Transverse colon (tissue), 4 donors: ENCODE results near the gene TNFSF8. TPM values are rescaled to one million over a fixed set of nuclear protein-coding genes. Genes with fewer than 3 reads are reported as not detected.

Experiments
- DNase-seq: peaks from one replicate; pipeline ENCODE4 v3.0.0-alpha.2; 2019
- H3K27ac ChIP-seq, 4 donors: fragments of 200-600 bp; sonication (generic); 2 replicates each; pipeline ENCODE4 v1.5.1; 2016 to 2018; ENCODE audit warnings: inconsistent platforms in 4 of 4
- H3K27me3 ChIP-seq: fragments of 200-600 bp; sonication (generic); 2 replicates; pipeline ENCODE4 v1.5.1; 2017; ENCODE audit warnings: inconsistent platforms
- H3K36me3 ChIP-seq, 4 donors: fragments of 200-600 bp; sonication (generic); 2 replicates each; pipeline ENCODE4 v1.5.1; 2017 to 2019; ENCODE audit warnings: inconsistent platforms in 4 of 4
- H3K4me1 ChIP-seq, 4 donors: fragments of 200-600 bp; sonication (generic); 2 replicates each; pipeline ENCODE4 v1.5.1; 2017 to 2020; ENCODE audit warnings: inconsistent platforms in 4 of 4
- H3K4me3 ChIP-seq, 4 donors: fragments of 200-600 bp; sonication (generic); 1 replicate in 1 of 4; 2 replicates in 3 of 4; pipeline versions ENCODE4 v1.5.1 to v1.6.1; 2017 to 2019; ENCODE audit warnings: inconsistent platforms in 4 of 4
- H3K9me3 ChIP-seq, 2 donors: fragments of 200-600 bp; sonication (generic); 2 replicates each; pipeline ENCODE4 v1.5.1; 2017 to 2019; ENCODE audit warnings: inconsistent platforms in 2 of 2
- EP300 ChIP-seq: sonication (generic); formaldehyde crosslinking; IDR thresholded peaks from one replicate; pipeline ENCODE4 v1.6.1; 2017; ENCODE audit warnings: antibody characterized with exemption, low read depth
- POLR2A ChIP-seq: fragments of 450-650 bp; IDR thresholded peaks from one replicate; pipeline ENCODE4 v1.6.1; 2016; ENCODE audit warnings: antibody characterized with exemption, mild to moderate bottlenecking, moderate library complexity
- POLR2AphosphoS5 ChIP-seq, 3 donors: sonication (generic); formaldehyde crosslinking; IDR thresholded peaks; one replicate each; pipeline ENCODE4 v1.6.1; 2016; ENCODE audit warnings: antibody characterized with exemption in 3 of 3
- WGBS, 2 donors: methylation state at CpG; one replicate each; pipeline ENCODE4 v1.1.5; 2018; ENCODE audit warnings: low coverage in 1 of 2; 5-methylcytosine and 5-hydroxymethylcytosine counted together
- in situ Hi-C, 4 donors: fragments of 200-750 bp; cut with MboI; loops; one replicate each; pipeline versions ENCODE4 v1.15.0 to v1.15.1; 2017; ENCODE audit warnings: low sequenced_read_pairs in 3 of 4, low pct_ligation_motif_present in 1 of 4, low pct_unique_long_range_greater_than_20kb in 1 of 4
- intact Hi-C: fragments of 100-400 bp; cut with DNase I; formaldehyde crosslinking; loops from one replicate; pipeline ENCODE4 v1.15.1; 2023; ENCODE audit warnings: low total_unique reads
- total RNA-seq, 4 donors: library from RNA; depleted of rRNA; stranded (reverse); fragments of >200 nt; gene quantifications; one replicate each; pipeline ENCODE4 v1.1.0, GENCODE V29; 2016
- TF ChIP-seq, protein P1 (sequence below), 5 experiments: fragments of 200-600 bp in 3 of 5; fragments of 450-650 bp in 2 of 5; sonication (generic) in 3 of 5; IDR thresholded peaks; 1 replicate in 2 of 5; 2 replicates in 3 of 5; pipeline ENCODE4 v1.5.1; 2016 to 2017; ENCODE audit warnings: antibody characterized with exemption in 5 of 5, inconsistent platforms in 3 of 5, mild to moderate bottlenecking in 2 of 5, moderate library complexity in 1 of 5

The TNFSF8 gene
- total RNA-seq, 4 donors from 2014 or later: 1.2 to 5.2 TPM; not detected in 2

DNA sequence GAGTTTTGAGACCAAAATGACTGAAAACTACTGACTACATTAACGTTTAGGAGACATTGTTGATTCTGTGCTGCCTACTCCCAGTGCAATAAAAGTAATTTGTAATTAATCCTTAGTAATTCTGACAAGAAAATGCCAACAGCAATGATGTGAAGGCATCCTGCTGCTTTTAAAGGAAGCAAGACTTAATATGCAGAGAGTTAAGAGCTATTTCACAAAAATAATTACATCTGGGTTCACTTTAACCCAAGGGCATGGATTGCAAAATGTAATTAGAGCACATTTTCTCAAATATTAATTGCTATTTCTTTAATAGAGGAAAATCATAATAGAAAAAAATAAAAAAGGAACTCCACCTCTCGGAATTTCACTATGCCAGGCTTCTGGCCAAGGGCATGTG, 22.7 kb upstream of the TNFSF8 start:
- intact Hi-C loops: no loop called here
- peaks cover 0 to 4% (median 1%) of the 10 kb centered on the region in 4 donors for H3K4me1 ChIP-seq

DNA sequence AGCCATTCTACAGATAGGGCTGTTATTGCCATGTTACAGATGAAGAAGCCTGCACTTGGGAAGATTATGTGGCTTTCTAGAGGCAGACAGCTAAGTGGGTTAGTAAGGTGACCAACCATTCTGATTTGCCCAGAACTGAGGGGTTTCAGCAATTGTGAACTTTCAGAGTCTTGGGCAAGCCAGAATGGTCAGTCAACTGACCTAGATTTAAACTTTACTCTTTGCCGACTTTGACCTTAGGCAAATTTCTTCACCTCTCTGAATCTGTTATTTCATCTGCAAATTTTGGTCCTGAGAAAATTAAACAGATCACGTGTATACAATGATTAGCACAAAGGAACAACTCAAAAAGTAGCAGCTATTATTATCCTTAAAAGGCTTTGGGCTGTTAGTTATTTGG, 20.4 kb upstream of the TNFSF8 start:
- WGBS, 2 donors: 73 to 87% methylated on average over 2 of the region's 2 CpGs

More for the DNA sequence above, 22.7 kb upstream of the TNFSF8 start:
- no peaks in the 10 kb centered on the region for H3K27me3 ChIP-seq
- H3K4me3 ChIP-seq: no peak overlapping the region
- in situ Hi-C loops: no loop called here
- 61 to 63% methylated on average over 2 of the region's 2 CpGs for WGBS, 2 donors
- peak overlapping the region in 1 of 4 donors; percentile 23 for H3K27ac ChIP-seq
- no peak for TF ChIP-seq EP300
- TF ChIP-seq, protein P1, sequence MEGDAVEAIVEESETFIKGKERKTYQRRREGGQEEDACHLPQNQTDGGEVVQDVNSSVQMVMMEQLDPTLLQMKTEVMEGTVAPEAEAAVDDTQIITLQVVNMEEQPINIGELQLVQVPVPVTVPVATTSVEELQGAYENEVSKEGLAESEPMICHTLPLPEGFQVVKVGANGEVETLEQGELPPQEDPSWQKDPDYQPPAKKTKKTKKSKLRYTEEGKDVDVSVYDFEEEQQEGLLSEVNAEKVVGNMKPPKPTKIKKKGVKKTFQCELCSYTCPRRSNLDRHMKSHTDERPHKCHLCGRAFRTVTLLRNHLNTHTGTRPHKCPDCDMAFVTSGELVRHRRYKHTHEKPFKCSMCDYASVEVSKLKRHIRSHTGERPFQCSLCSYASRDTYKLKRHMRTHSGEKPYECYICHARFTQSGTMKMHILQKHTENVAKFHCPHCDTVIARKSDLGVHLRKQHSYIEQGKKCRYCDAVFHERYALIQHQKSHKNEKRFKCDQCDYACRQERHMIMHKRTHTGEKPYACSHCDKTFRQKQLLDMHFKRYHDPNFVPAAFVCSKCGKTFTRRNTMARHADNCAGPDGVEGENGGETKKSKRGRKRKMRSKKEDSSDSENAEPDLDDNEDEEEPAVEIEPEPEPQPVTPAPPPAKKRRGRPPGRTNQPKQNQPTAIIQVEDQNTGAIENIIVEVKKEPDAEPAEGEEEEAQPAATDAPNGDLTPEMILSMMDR (IDR thresholded peaks at IDR 0.05): no peak
- no peak for TF ChIP-seq POLR2A
- no peak for TF ChIP-seq POLR2AphosphoS5 (IDR thresholded peaks at IDR 0.05)
- DNase-seq: no peak
- no peaks in the 10 kb centered on the region for H3K9me3 ChIP-seq
- no peaks in the 10 kb centered on the region for H3K36me3 ChIP-seq

DNA sequence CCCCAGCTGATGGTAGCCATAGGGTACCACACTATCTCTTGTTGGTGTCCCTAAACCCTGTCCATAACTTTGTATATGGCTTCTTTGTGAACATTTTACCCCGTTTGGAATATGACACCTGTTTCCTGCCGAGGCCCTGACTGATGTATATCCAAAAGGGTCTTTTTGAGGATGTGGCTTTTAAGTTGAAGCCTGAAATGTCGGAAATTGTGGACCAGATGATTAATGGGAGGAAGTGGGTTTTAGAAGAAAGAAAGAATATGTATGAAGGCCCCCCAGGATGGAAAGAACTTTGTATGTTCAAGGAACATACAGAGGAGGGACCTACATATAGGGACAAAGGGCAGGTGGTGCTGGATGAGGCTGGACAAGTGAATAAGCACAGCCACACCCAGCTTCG, 16.7 kb upstream of the TNFSF8 start:
- H3K36me3 ChIP-seq: no peaks in the 10 kb centered on the region
- H3K27me3 ChIP-seq: no peaks in the 10 kb centered on the region
- TF ChIP-seq, protein P1 (IDR thresholded peaks at IDR 0.05): no peak
- TF ChIP-seq POLR2AphosphoS5 (IDR thresholded peaks at IDR 0.05): no peak
- TF ChIP-seq POLR2A: no peak
- TF ChIP-seq EP300: no peak
- no peak overlapping the region for H3K4me3 ChIP-seq
- DNase-seq: no peak
- 63 to 71% methylated on average over 4 of the region's 4 CpGs for WGBS, 2 donors
- in situ Hi-C loops (no loop called here), intact Hi-C loops (no loop called here)
- no peak overlapping the region for H3K27ac ChIP-seq
- no peaks in the 10 kb centered on the region for H3K4me1 ChIP-seq
- H3K9me3 ChIP-seq: no peaks in the 10 kb centered on the region

More for the DNA sequence above, 20.4 kb upstream of the TNFSF8 start:
- Histone ChIP-seq H3K27me3 (no peaks in the 10 kb centered on the region), H3K36me3 (no peaks in the 10 kb centered on the region), H3K4me3 (no peak overlapping the region), H3K4me1 (peaks cover 0 to 3% (median 0%) of the 10 kb centered on the region in 4 donors), H3K9me3 (no peaks in the 10 kb centered on the region), H3K27ac (no peak overlapping the region)
- intact Hi-C loops (no loop called here), in situ Hi-C loops (no loop called here)
- no peak for TF ChIP-seq EP300
- TF ChIP-seq POLR2AphosphoS5 (IDR thresholded peaks at IDR 0.05): no peak
- TF ChIP-seq, protein P1 (IDR thresholded peaks at IDR 0.05): no peak
- no peak for TF ChIP-seq POLR2A
- DNase-seq: no peak

DNA sequence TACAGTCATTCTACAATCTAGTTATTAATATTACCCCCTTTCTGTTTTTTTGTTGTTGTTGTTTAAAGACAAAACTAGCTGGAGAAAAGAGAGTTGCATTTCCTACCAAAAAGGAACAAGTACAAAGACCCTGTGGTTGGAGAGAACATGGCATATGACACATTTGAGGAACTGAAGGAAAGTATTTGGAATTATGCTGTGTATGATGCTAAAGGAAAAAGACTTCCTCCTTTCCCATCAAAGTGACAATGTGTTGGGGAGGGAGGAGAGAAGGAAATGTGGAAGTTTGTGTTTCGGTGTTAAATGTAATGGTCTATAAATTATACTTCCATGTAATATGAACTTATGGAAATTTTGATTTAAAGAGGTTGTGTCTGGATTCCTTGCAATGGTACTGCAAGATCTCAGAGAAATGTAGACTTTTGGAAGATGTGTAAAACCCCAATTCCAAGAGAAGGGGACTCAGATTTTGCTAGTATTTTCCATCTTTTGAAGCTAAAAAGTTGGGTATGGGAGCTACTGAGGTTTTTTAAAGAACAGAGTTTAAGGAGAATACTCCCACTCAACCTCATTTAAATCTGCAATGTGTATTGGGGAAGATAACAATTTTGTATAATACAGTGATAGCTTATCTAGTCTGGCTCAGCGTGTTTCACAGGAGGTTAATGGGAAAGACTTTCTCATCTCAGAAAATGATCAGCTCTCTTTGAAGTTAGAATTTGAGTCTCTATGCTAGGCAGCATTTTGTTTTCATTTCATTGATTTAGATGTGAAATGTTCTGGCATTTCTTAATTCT, 15.4 kb upstream of the TNFSF8 start:
- Histone ChIP-seq H3K27ac (no peak overlapping the region), H3K4me1 (no peaks in the 10 kb centered on the region), H3K9me3 (no peaks in the 10 kb centered on the region), H3K27me3 (no peaks in the 10 kb centered on the region), H3K36me3 (no peaks in the 10 kb centered on the region), H3K4me3 (no peak overlapping the region)
- DNase-seq: no peak
- intact Hi-C loops: no loop called here
- WGBS, 2 donors: 77 to 84% methylated on average over 2 of the region's 2 CpGs
- TF ChIP-seq EP300 (no peak), POLR2A (no peak), POLR2AphosphoS5 (IDR thresholded peaks at IDR 0.05) (no peak)
- TF ChIP-seq, protein P1 (IDR thresholded peaks at IDR 0.05): no peak
- in situ Hi-C loops: no loop called here
